Measurements from ENCODE around the gene PDE10A.

Gene PDE10A

GRCh38 chr6:165655191-165655590, 7.8 kb downstream of the PDE10A start:
- DNase-seq (ENCODE audit: low read depth) = no peak

- DNase-seq (ENCODE audit: low read depth) = no peak
Observed at GRCh38 chr6:165654144-165654543, 8.9 kb downstream of the PDE10A start.

- DNase-seq (ENCODE audit: low read depth) = no peak
Observed at GRCh38 chr6:165653607-165654006, 9.4 kb downstream of the PDE10A start.

DNA sequence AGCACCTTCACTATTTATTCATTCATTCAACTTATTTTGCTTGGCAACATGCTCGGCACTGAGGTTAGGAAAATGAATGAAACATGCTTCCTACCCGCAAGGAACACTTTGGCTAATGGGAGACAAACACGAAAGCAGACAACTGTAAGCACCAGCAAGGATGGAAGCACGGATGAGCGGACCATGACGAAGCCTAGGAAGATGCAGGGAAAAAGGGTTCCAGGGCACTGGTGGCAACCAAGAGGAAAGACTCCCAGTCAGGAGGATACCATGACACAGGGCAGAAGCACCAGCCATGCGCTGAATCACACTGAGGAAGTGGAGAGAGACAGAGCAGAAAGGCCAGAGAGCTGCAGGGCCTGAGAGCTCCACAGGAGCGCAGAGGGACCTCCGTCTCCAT, 9.8 kb downstream of the PDE10A start:
- DNase-seq (ENCODE audit: low read depth) = no peak

DNA sequence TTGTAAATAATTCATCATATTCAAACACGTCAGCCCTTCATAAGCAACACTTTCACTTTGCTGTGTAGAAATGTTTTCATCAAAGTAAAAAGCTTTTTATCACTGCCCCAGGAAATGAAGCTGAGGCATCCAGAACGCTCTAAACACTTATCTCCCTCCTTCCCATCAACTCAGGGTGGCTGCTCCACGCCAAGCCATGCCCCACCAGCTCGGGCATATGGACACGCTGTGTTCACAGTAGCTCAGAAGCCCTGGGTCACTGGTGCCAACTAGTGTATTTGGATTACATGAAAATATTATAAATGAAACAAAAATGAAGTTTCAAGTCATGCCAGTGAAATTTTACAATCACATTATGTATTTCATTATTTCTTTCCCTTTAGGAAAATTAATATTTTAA, 10.3 kb downstream of the PDE10A start:
- DNase-seq (ENCODE audit: low read depth) = no peak

DNA sequence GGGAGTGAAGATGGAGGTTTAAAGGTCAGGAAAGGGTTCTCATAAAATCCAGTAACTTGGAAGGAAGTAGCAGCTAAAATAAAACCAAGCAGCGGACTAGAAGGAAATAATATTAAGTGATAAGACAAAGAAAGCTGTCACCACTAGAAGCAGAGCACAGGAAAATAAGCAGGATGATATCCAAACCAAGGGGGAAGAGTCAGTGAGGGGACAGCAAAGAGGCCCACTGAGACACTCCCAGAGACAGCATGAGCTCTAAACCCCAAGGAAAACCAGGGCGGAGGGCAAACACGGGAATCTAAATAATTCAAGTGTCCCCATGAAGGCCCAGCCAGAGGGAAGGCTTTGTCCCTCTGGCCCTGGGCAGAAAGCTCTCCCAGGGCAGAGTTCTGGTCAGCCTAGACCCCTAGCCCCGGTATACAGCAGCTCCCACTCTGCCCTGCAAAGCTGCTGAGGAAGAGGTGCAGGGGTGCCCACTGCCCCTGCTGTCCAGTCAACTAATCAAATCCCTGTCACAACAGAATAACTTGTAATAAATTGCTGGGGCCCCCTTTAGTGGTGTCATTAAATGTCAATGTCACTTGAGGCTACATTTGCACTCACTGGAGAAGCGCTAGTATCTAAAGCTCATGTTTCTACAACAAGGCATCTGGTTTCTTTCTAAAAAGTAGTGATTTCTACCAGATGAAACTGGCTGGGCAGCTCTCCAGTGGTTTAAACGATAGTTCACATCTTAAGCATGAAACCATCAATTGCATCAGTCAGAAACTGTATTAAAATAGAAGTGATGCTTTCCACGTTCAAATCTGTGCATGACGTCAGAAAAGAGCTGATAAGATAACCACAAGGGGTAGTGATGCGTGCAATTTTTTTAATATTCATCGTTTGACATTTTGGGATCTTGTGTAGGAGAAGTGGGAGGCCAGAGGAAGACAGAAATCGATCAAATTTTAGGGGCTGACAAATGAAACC, 13.6 kb downstream of the PDE10A start:
- DNase-seq (ENCODE audit: low read depth) = no peak

GRCh38 chr6:165647041-165647440, 16.0 kb downstream of the PDE10A start:
- no peak for DNase-seq (ENCODE audit: low read depth)

DNA sequence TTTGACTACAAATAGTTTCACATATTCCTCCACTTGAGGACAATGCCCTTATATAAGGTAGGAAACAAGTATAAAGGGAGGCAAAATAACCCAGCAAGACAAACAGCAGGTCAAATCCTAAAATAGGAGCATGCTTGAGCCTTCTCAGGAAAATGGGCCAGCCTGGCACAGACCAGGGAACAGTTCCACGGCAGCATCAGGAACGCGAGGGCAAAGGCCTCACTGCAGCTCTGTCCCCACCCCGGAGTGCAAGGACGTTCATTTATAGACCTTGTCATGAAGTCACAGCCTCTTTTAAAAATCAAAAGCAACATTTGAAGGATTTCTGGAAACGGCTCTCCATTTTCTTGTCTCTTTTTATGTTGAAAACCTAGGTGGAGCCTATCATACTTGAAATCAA, 17.1 kb downstream of the PDE10A start:
- DNase-seq (ENCODE audit: low read depth) = no peak

GRCh38 chr6:165644586-165645266, 18.3 kb downstream of the PDE10A start:
- no peak for DNase-seq (ENCODE audit: low read depth)

DNA sequence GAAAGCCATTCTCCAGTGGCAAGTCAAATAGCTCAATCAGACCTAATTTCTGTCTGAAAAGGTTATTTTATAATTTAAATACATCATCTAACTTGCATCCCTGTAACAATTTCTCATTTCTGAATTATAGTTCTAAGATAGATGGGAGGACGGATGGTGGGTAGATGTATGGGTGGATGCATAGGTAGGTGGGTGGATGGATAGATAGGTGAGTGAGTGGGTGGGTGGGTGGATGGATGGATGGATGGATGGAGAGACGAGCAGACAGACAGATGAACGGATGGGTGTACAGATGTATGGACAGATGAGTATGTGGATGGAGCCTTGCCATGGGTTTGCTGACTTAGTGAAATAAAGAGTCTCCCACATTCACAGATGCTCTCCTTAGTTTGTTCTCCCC, 20.0 kb downstream of the PDE10A start:
- no peak for DNase-seq (ENCODE audit: low read depth)

DNA sequence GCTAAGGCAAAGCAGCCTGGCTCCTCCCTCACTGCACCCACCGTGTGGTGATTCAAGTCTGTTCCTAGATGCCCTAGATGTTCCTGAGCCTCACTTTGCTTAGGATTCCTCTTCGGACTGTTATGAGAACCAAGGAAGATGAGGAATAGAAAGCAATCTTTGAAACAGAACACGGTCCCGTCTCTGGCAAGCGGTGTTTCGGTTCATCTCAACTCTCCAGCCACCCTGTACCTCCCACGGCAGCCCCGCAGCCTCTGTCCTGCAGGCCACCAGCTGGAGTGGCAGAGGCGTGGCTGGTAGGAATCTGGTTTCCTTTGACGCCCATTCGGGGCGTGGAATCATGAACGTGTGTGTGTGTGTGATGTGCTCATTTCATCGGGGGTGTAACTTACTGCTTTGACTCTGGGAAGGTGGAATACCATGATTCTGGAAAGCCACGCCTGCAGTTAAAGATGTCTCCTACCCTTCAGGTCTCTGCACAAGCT, 21.3 kb downstream of the PDE10A start:
- DNase-seq (ENCODE audit: low read depth) = no peak

DNA sequence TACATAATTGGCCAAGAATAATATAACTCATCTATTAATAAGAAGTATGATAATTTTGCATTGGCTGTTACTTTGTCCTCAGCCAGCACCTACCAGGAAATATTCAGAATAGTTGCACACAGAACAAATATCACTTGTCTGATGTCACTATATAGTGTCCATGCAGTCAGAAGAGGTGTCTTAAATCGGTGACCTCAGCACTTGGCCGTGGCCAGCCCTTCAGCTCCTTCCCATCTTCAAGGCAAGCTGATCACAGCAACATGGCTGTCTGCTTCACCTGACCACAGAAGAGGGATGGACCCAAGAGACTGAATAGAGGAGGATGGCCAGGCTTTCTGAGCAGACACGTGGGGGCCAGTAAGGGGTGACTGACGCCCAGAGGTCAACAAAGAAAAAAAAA, 22.2 kb downstream of the PDE10A start:
- DNase-seq (ENCODE audit: low read depth) = no peak

DNA sequence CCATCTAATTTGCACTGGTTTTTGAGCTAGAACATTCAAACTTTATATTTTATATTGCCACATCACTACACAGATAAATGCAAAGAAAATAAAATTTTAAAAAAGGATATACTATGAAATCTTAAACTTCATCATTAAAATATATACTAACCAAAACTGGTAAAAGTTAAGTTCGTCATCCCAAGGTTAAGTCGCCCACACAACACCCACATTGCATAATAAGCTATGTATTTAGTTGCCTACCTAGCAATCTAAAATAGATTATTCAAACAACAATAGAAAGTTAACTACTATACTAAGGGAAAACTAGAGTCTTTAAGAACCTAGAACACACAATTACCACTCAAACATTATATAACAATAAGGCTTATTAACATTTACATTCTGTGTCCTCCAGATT, 24.5 kb downstream of the PDE10A start:
- DNase-seq (ENCODE audit: low read depth) = no peak

- DNase-seq (ENCODE audit: low read depth) = no peak
Observed at GRCh38 chr6:165637586-165637985, 25.5 kb downstream of the PDE10A start.

- DNase-seq (ENCODE audit: low read depth) = no peak
Observed at GRCh38 chr6:165636402-165637048, 26.5 kb downstream of the PDE10A start.

- no peak for DNase-seq (ENCODE audit: low read depth)
Observed at GRCh38 chr6:165635965-165636364, 27.1 kb downstream of the PDE10A start.

- DNase-seq (ENCODE audit: low read depth) = no peak
Observed at GRCh38 chr6:165634101-165634880, 28.8 kb downstream of the PDE10A start.

GRCh38 chr6:165632194-165632593, 30.8 kb downstream of the PDE10A start:
- DNase-seq (ENCODE audit: low read depth) = no peak

- no peak for DNase-seq (ENCODE audit: low read depth)
Observed at GRCh38 chr6:165630544-165630953, 32.5 kb downstream of the PDE10A start.

DNA sequence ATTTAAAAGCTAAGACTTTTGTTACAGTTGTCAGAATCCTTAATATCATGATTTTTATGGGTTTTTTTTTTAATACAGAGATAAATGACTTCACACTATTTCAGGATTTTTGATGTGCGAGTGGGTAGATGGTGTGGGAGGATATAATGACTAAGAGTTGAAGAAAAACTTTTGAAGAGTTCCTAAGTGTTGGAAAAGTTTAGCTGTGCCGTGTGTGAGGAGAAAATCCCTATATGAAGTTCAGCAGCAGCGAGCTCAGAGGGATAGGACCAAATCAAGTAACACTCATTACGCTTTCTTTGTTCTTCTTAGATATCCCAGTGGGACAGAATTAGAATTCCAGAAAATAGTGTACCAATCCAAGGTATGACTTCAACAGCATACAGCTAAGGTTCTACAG, 34.1 kb downstream of the PDE10A start:
- DNase-seq (ENCODE audit: low read depth) = no peak

GRCh38 chr6:165627366-165627765, 35.7 kb downstream of the PDE10A start:
- no peak for DNase-seq (ENCODE audit: low read depth)

DNA sequence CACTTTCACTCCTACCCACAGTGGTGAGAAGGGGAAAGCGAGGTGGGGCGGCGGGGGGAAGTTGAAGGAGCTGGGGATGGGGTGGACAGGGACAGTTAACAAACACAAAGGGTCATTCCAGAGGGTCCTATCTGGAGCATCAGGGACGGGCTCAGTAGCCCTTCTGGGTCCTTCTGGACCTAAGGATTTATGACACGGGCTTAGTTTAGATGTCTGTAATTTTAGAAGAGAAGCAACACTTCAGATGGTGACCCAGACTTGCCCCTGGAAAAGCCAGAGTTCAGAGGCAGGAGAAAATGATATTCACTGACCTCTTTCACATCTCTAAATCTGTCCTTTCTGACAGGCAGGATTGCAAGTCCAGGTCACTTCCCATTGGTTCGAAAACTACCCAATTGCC, 36.3 kb downstream of the PDE10A start:
- no peak for DNase-seq (ENCODE audit: low read depth)

All from CMK (cell line).